MCF 10A (cell line): Measurements from ENCODE around the gene SLC9A5. TPM values are rescaled to one million over a fixed set of nuclear protein-coding genes. Genes with fewer than 3 reads are reported as not detected.

Experiments used
- BruUV-seq: library from RNA; stranded (reverse); fragments of 400-500 nt; replicated peaks from 2 replicates; lab custom pipeline; 2021; lab: Mats Ljungman, UMichigan
- CTCF ChIA-PET: fragments of 300-600 bp; sonication (Branson Sonifier 250); formaldehyde crosslinking; extraction: SDS; loops from one replicate; lab custom pipeline; 2021; ENCODE audit warnings: antibody characterized with exemption, inconsistent platforms; lab: Yijun Ruan, JAX
- POLR2A ChIA-PET: fragments of 300-600, 350-650 bp; sonication (Branson Sonifier 250); formaldehyde crosslinking; extraction: SDS; loops from one replicate; lab custom pipeline; 2020; ENCODE audit warnings: antibody characterized with exemption, inconsistent platforms; lab: Yijun Ruan, JAX
- DNase-seq: peaks from one replicate; pipeline ENCODE4 v3.0.0-alpha.2; 2018; ENCODE audit not compliant: unreplicated experiment
- H3K27ac Mint-ChIP-seq: one replicate; pipeline ENCODE4 v1.8.0; 2022; ENCODE audit warnings: mild to moderate bottlenecking, low read depth, mixed read lengths; ENCODE audit not compliant: unreplicated experiment
- H3K27me3 Mint-ChIP-seq: one replicate; pipeline ENCODE4 v1.8.0; 2022; ENCODE audit warnings: mixed read lengths; ENCODE audit not compliant: insufficient read depth, unreplicated experiment
- H3K36me3 Mint-ChIP-seq: one replicate; pipeline ENCODE4 v1.8.0; 2022; ENCODE audit warnings: mild to moderate bottlenecking, moderate library complexity, mixed read lengths; ENCODE audit not compliant: insufficient read depth, unreplicated experiment
- H3K4me1 Mint-ChIP-seq: one replicate; pipeline ENCODE4 v1.8.0; 2022; ENCODE audit warnings: mixed read lengths; ENCODE audit not compliant: insufficient read depth, unreplicated experiment
- H3K4me3 Mint-ChIP-seq: one replicate; pipeline ENCODE4 v1.8.0; 2022; ENCODE audit warnings: mild to moderate bottlenecking, moderate library complexity, mixed read lengths; ENCODE audit not compliant: unreplicated experiment
- H3K9me3 Mint-ChIP-seq: one replicate; pipeline ENCODE4 v1.8.0; 2022; ENCODE audit warnings: mixed read lengths; ENCODE audit not compliant: unreplicated experiment
- intact Hi-C: fragments of 100-400 bp; cut with micrococcal nuclease; formaldehyde crosslinking; loops from 2 replicates; pipeline ENCODE4 v1.14.1; 2022
- total RNA-seq: library from RNA; stranded (reverse); gene quantifications from 2 replicates; pipeline ENCODE4 v1.2.3, GENCODE V29; 2022
- TF ChIP-seq, protein P1 (sequence below): fragments of 200-600 bp; IDR thresholded peaks from one replicate; pipeline ENCODE4 v1.8.0; 2022; ENCODE audit warnings: antibody characterized with exemption, mild to moderate bottlenecking; ENCODE audit not compliant: unreplicated experiment

The SLC9A5 gene
- total RNA-seq, 1 experiment from 2014 or later, result 0.40 TPM

DNA sequence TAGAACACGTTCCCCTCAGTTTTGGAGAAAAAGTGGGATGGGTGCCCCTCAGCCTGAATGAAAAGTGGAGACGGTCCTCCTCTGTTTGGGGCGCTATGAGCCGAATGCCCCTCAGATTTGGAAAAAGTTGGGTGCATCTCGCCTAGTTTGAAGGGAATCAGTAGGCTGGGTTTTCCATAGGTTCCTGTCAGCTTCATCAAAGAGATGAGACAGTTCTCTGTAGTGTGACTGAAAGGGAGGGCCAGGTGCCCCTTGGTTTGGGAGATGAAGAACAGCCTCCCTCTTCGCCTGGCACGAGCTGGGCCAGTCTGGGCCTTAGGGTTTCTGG, 742 bp upstream of the SLC9A5 start:
- ChIA-PET CTCF (interaction anchor here (0.6 to 2.0 kb wide), 5 partner anchors 8 to 177 kb away, joined by 3 to 6 read pairs (median 3); no protein-coding TSS in a partner anchor), POLR2A (interaction anchor here (0.6 to 3.7 kb wide), 20 partner anchors 10 to 558 kb away, joined by 3 to 45 read pairs (median 5); partner anchors contain the start of genes ATP6V0D1, E2F4, ELMO3 and MATCAP1)
- no peaks in the 10 kb centered on the region for H3K9me3 Mint-ChIP-seq
- BruUV-seq, result no TSS peak
- peak overlapping the region; percentile 81 for H3K4me3 Mint-ChIP-seq
- DNase-seq, result peak; percentile 23
- H3K27ac Mint-ChIP-seq, result no peak overlapping the region
- peaks cover 36% of the 10 kb centered on the region for H3K4me1 Mint-ChIP-seq
- H3K36me3 Mint-ChIP-seq, result no peaks in the 10 kb centered on the region
- TF ChIP-seq, protein P1, sequence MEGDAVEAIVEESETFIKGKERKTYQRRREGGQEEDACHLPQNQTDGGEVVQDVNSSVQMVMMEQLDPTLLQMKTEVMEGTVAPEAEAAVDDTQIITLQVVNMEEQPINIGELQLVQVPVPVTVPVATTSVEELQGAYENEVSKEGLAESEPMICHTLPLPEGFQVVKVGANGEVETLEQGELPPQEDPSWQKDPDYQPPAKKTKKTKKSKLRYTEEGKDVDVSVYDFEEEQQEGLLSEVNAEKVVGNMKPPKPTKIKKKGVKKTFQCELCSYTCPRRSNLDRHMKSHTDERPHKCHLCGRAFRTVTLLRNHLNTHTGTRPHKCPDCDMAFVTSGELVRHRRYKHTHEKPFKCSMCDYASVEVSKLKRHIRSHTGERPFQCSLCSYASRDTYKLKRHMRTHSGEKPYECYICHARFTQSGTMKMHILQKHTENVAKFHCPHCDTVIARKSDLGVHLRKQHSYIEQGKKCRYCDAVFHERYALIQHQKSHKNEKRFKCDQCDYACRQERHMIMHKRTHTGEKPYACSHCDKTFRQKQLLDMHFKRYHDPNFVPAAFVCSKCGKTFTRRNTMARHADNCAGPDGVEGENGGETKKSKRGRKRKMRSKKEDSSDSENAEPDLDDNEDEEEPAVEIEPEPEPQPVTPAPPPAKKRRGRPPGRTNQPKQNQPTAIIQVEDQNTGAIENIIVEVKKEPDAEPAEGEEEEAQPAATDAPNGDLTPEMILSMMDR, result no peak
- intact Hi-C loops, result no loop called here
- H3K27me3 Mint-ChIP-seq, result peaks cover 18% of the 10 kb centered on the region

DNA sequence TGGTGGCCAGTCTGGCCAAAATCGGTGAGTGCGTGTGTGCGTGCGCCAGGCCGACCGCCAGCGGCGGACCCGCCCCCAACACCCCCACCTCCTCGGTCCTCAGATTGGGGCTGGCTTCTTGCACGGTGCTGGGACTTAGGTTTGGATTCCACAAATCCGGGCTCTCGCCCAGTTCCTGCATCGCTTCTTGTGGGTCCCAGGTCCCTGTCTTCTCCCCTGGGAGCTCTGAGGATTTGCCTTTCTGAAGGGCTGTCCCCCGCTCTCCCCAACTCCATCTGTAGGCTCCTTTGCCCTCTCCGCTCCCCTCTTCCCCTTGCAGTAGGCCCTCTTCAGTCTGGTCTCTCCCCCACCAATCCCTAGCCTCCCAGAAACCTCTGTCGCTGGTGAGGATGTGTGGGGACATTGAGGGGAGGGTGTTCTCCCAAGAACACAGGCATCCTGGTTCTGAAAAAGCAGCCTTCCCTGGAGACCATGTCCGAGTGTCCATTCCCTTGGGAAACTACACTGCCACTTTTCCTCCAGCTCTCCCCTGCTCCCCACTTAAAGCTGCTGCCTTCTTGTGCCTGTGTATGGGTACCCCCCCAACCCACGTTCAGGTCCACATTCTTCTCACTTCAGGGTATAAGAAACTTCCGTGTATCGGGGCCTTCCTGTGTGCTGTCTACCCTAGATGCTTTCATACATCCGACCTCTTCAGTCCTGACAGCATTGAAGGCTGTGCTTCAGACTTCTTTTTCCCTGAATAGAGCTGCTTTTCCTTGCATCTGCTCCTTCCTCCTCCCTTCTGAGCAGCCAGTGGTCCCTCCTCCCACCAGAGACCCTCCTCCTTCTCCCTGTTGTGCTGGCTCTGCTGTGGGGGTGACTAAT, 632 bp downstream of the SLC9A5 start:
- POLR2A ChIA-PET, result interaction anchor here (0.6 to 3.7 kb wide), 5 partner anchors 10 to 216 kb away, joined by 3 to 45 read pairs (median 3); partner anchors contain the start of gene TMEM208
- DNase-seq, result no peak
- intact Hi-C loops, result no loop called here
- Mint-ChIP-seq H3K4me1 (peaks cover 26% of the 10 kb centered on the region), H3K27me3 (peaks cover 18% of the 10 kb centered on the region), H3K9me3 (no peaks in the 10 kb centered on the region), H3K4me3 (peak overlapping the region; percentile 43), H3K27ac (no peak overlapping the region), H3K36me3 (no peaks in the 10 kb centered on the region)
- BruUV-seq, result no TSS peak
- TF ChIP-seq, protein P1, result no peak
- CTCF ChIA-PET, result interaction anchor here (0.6 to 3.1 kb wide), 3 partner anchors 11 to 262 kb away, joined by 3 to 19 read pairs (median 6); no protein-coding TSS in a partner anchor

DNA sequence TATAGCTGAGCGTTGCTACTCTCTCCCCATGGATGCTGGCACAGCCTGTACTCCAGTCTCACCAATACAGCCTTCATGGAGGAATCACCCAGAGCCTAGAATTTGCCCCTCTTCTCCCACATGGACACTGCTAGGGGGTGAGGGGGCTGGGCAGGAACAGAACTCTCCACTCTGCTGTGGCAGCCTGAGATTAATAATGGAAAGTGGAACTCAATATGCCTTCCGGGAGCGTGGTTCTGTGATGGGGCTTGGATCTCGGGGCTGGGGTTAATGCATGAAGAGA, 1.2 kb downstream of the SLC9A5 start:
- POLR2A ChIA-PET, result interaction anchor here (0.6 kb wide), 2 partner anchors 10 to 216 kb away, joined by 3 to 4 read pairs; no protein-coding TSS in a partner anchor
- CTCF ChIA-PET, result interaction anchor here (0.6 to 3.1 kb wide), 3 partner anchors 11 to 264 kb away, joined by 3 to 19 read pairs (median 6); no protein-coding TSS in a partner anchor
- Mint-ChIP-seq H3K36me3 (no peaks in the 10 kb centered on the region), H3K4me3 (peak overlapping the region; percentile 43), H3K4me1 (peaks cover 20% of the 10 kb centered on the region), H3K27me3 (peaks cover 18% of the 10 kb centered on the region), H3K27ac (no peak overlapping the region), H3K9me3 (no peaks in the 10 kb centered on the region)
- intact Hi-C loops, result no loop called here
- no TSS peak for BruUV-seq
- TF ChIP-seq, protein P1, result no peak
- DNase-seq, result no peak
